Subcutaneous adipose tissue (tissue), 4 donors: Measurements from ENCODE around the gene PRICKLE1. TPM values are rescaled to one million over a fixed set of nuclear protein-coding genes. Genes with fewer than 3 reads are reported as not detected.

Experiments used
- CTCF ChIP-seq: fragments of 450-650 bp; IDR thresholded peaks from one replicate; pipeline ENCODE4 v1.5.1; 2016; ENCODE audit warnings: low read depth, mild to moderate bottlenecking, control low read depth, antibody characterized with exemption, moderate library complexity
- total RNA-seq, 4 donors: library from RNA; depleted of rRNA; stranded (reverse); fragments of >200 nt; gene quantifications; one replicate each; pipeline ENCODE4 v1.1.0, GENCODE V29; 2016

Gene PRICKLE1
- total RNA-seq, 4 donors from 2014 or later = 4.8 to 8.0 (median 5.9) TPM

DNA sequence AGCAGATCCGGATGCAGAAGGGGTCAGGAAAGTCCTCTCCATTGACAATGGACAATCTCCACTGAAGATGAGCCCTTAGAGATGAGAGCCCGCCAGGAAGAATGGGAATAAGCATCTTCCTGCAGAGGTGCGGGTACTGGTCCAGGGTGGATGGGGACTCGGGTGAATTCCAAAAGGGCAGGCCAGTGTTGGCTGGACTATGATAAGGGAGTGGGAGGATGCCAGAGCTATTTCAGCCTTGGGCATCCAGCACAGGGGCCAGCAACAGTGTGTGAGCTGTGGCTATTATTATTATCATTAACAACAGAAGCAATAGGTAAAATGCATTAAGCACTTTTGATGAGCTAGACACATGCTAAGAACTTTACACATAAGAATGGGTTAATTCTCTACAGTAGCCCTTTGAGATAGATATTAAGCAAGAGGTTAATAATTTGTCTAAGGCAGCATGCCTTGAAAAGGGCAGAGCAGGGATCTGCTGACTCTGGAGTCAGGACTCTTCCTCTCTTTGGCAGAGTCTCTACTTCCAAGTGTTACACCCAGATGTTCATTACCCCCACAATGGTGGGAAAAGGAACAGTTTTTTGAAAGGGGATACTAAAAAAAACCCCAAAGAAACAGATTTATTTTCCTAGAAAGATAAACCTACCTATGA lies 55.2 kb downstream of the PRICKLE1 start:
- TF ChIP-seq CTCF = no peak

- no peak for TF ChIP-seq CTCF
These were observed 59.3 kb downstream of the PRICKLE1 start for GRCh38 chr12:42530284-42530683.

- no peak for TF ChIP-seq CTCF
These were observed 64.1 kb downstream of the PRICKLE1 start for GRCh38 chr12:42525444-42525843.

GRCh38 chr12:42524716-42525115 lies 64.8 kb downstream of the PRICKLE1 start:
- TF ChIP-seq CTCF = no peak

- no peak for TF ChIP-seq CTCF
These were observed 73.0 kb downstream of the PRICKLE1 start for GRCh38 chr12:42516573-42516972.

- no peak for TF ChIP-seq CTCF
These were observed 77.9 kb downstream of the PRICKLE1 start for GRCh38 chr12:42511656-42512055.

GRCh38 chr12:42510823-42511222 lies 78.7 kb downstream of the PRICKLE1 start:
- no peak for TF ChIP-seq CTCF
